GM12801 (cell line): Measurements from ENCODE around the gene GABBR2.

Experiments used
- CTCF ChIP-seq: IDR thresholded peaks from one replicate; pipeline ENCODE4 v1.5.1; 2011; ENCODE audit warnings: control low read depth; ENCODE audit not compliant: insufficient read length; ENCODE audit errors: extremely low read depth

Gene GABBR2

GRCh38 chr9:98730871-98731270 lies 22.1 kb upstream of the GABBR2 start:
- no peak for TF ChIP-seq CTCF

GRCh38 chr9:98728500-98728899 lies 19.8 kb upstream of the GABBR2 start:
- TF ChIP-seq CTCF = no peak

- TF ChIP-seq CTCF = no peak
Observed at GRCh38 chr9:98727428-98727827, 18.7 kb upstream of the GABBR2 start.

GRCh38 chr9:98726735-98727134 lies 18.0 kb upstream of the GABBR2 start:
- TF ChIP-seq CTCF = no peak

- no peak for TF ChIP-seq CTCF
Observed at GRCh38 chr9:98724810-98725530, 16.2 kb upstream of the GABBR2 start.

- TF ChIP-seq CTCF = no peak
Observed at GRCh38 chr9:98721643-98722042, 12.9 kb upstream of the GABBR2 start.

GRCh38 chr9:98720402-98720801 lies 11.7 kb upstream of the GABBR2 start:
- TF ChIP-seq CTCF = no peak

GRCh38 chr9:98719055-98719454 lies 10.3 kb upstream of the GABBR2 start:
- TF ChIP-seq CTCF = no peak
